Right lobe of liver (tissue), 6 donors: ENCODE results near the gene TMEM72. TPM values are rescaled to one million over a fixed set of nuclear protein-coding genes. Genes with fewer than 3 reads are reported as not detected.
A peak's percentile ranks its signal among the peaks of the same experiment; 100 is the strongest.

Source experiments
- ATAC-seq, 4 donors: fragments of 200-7000 bp; cut with Tn5 transposase; one replicate each; pipeline ENCODE4 v1.9.1; 2020; ENCODE audit warnings: mild to moderate bottlenecking in 4 of 4, moderate library complexity in 4 of 4
- DNase-seq, 3 donors: peaks; one replicate each; pipeline ENCODE4 v3.0.0-alpha.2; 2020
- H3K27ac ChIP-seq, 3 donors: fragments of 200-600 bp; one replicate each; pipeline ENCODE4 v1.8.0; 2022
- H3K27me3 ChIP-seq, 2 donors: fragments of 200-600 bp; one replicate each; pipeline ENCODE4 v1.8.0; 2022
- H3K36me3 ChIP-seq, 4 donors: fragments of 200-600 bp; sonication (generic) in 1 of 4; one replicate each; pipeline versions ENCODE4 v1.5.1 to v1.8.0; 2017 to 2022; ENCODE audit warnings: control low read depth in 1 of 4
- H3K4me1 ChIP-seq, 4 donors: fragments of 200-600 bp; sonication (generic) in 1 of 4; one replicate each; pipeline versions ENCODE4 v1.5.1 to v1.8.0; 2017 to 2022; ENCODE audit warnings: control low read depth in 1 of 4
- H3K4me3 ChIP-seq, 3 donors: fragments of 200-600 bp; one replicate each; pipeline ENCODE4 v1.8.0; 2022
- H3K9me3 ChIP-seq, 4 donors: fragments of 200-600 bp; sonication (generic) in 1 of 4; one replicate each; pipeline versions ENCODE4 v1.5.1 to v1.8.0; 2017 to 2022; ENCODE audit warnings: control low read depth in 1 of 4
- POLR2A ChIP-seq: fragments of 450-650 bp; IDR thresholded peaks from one replicate; pipeline ENCODE4 v1.6.1; 2017; ENCODE audit warnings: antibody characterized with exemption, mild to moderate bottlenecking
- WGBS: methylation state at CpG from one replicate; pipeline ENCODE4 v1.1.6; 2018; ENCODE audit warnings: low coverage, low lambda C conversion rate; ENCODE audit not compliant: insufficient coverage; ENCODE audit errors: missing lambda C conversion rate; 5-methylcytosine and 5-hydroxymethylcytosine counted together
- intact Hi-C, 2 donors: fragments of 100-400 bp; cut with DNase I; formaldehyde crosslinking; loops; one replicate each; pipeline versions ENCODE4 v1.11.2 to v1.14.1; 2022
- total RNA-seq, 6 experiments: library from RNA; depleted of rRNA in 2 of 6; stranded (reverse); fragments of >200 nt in 2 of 6; fragmentation: NEBNext Ultra II Directional in 3 of 6; extraction: Animal tissue kit (Norgen Biotek cat#: 25700) in 3 of 6; gene quantifications; one replicate each; pipeline versions ENCODE4 v1.1.0 to v1.2.4, GENCODE V29; 2016 to 2023
- TF ChIP-seq, protein P1 (sequence below), 4 donors: fragments of 200-600 bp in 3 of 4; fragments of 450-650 bp in 1 of 4; IDR thresholded peaks; one replicate each; pipeline versions ENCODE4 v1.5.1 to v1.8.0; 2016 to 2022; ENCODE audit warnings: antibody characterized with exemption in 4 of 4, mild to moderate bottlenecking in 2 of 4
- donor health status: DM: no; HTN: yes; CAD: no.
- donor health status: DM: no; HTN: no; CAD: no.
- donor health status: DM: no; HTN: no; CAD: no.
- donor health status: DM: no; HTN: yes; CAD: no.
- donor health status: DM: no; HTN: yes; CAD: no.

Gene TMEM72
- total RNA-seq, 6 experiments from 2014 or later = not detected

DNA sequence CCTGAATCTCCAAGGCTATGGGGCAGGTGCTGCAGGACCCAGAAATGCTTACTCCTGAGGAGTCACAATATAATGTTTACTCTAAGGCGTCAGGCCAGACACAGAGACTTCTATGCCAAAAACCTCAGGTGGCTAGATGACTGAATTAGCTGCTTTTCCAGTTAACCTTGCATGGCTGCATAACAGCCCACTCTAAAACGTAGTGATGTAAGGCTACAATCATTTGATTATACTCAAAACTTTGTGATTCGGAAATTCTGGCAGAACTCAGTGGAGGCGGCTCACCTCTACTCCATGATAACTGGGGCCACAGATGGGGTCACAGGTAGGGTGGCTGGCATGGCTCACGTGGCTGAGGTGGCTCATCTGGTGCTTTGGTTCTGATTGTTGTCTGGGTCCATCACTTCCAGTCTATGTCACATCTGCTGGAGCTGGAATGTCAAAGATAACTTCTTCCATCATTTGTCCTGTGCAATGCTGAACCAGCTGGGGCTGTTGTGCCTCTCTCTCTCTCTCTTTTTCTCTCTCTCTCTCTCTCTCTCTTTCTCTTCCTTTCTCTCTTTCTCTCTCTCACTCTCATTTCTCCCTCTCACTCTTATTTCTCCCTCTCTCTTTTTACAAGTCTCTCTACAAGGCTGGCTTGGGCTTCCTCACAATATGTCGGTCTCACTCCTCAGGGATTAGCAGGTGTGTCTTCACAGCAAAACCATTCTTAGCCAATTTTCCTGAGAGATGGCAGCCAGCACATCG, 11.8 kb downstream of the TMEM72 start:
- Histone ChIP-seq H3K4me1 (peaks cover 0 to 10% (median 3%) of the 10 kb centered on the region in 4 donors), H3K4me3 (no peak overlapping the region), H3K36me3 (no peaks in the 10 kb centered on the region), H3K27ac (no peak overlapping the region), H3K27me3 (no peaks in the 10 kb centered on the region), H3K9me3 (no peaks in the 10 kb centered on the region)
- intact Hi-C loops = no loop called here
- TF ChIP-seq, protein P1, sequence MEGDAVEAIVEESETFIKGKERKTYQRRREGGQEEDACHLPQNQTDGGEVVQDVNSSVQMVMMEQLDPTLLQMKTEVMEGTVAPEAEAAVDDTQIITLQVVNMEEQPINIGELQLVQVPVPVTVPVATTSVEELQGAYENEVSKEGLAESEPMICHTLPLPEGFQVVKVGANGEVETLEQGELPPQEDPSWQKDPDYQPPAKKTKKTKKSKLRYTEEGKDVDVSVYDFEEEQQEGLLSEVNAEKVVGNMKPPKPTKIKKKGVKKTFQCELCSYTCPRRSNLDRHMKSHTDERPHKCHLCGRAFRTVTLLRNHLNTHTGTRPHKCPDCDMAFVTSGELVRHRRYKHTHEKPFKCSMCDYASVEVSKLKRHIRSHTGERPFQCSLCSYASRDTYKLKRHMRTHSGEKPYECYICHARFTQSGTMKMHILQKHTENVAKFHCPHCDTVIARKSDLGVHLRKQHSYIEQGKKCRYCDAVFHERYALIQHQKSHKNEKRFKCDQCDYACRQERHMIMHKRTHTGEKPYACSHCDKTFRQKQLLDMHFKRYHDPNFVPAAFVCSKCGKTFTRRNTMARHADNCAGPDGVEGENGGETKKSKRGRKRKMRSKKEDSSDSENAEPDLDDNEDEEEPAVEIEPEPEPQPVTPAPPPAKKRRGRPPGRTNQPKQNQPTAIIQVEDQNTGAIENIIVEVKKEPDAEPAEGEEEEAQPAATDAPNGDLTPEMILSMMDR (IDR thresholded peaks at IDR 0.05) = no peak
- TF ChIP-seq POLR2A = no peak
- DNase-seq (no peak), ATAC-seq (no peak)
- WGBS = 65% methylated on average over 3 of the region's 7 CpGs

- DNase-seq (no peak), ATAC-seq (no peak)
- Histone ChIP-seq H3K9me3 (no peaks in the 10 kb centered on the region), H3K27me3 (no peaks in the 10 kb centered on the region), H3K27ac (no peak overlapping the region), H3K4me1 (peaks cover 0 to 10% (median 3%) of the 10 kb centered on the region in 4 donors), H3K4me3 (no peak overlapping the region), H3K36me3 (no peaks in the 10 kb centered on the region)
- TF ChIP-seq, protein P1 (IDR thresholded peaks at IDR 0.05) = no peak
- no peak for TF ChIP-seq POLR2A
- WGBS = 93% methylated on average over 2 of the region's 3 CpGs
- intact Hi-C loops = no loop called here
Observed at GRCh38 chr10:44923611-44924010, 12.5 kb downstream of the TMEM72 start.

DNA sequence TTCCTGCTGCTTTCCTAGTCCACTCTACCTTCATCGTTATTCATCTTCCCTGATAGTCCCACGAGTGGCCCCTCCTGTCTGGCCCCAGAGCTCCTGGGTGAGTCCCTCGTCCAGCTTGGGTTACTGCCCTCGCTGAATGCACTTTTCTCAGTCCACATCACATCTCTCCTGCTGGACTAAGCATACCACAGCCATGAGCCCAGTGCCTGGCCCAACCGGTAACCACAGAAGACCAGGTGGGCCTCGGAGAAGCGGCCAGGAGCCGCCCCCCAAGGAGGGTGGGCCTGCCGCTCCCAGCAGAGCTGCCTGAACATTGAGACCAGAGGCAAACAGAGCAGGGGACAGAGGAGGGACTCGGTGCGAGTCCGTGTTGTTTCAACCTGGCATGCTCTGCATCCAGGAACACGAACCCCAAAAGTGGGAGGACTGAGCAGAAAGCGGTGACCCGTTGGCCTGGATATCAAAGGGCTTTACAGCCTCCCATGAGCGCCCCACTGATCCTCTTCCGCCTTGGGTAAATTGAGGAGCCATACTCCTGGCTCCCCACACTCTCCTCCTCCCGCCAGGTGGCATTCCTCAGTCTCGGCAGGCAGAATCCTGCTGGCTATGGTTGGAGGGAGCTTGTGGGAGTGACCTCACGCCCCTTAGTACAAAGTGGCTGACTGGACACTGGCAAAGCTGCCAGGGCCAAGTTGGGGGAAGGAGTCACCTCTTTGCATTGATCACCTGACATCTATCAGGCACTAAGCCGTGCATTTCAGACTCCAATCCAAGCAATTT, 13.3 kb downstream of the TMEM72 start:
- intact Hi-C loops = no loop called here
- Histone ChIP-seq H3K4me1 (peaks cover 0 to 10% (median 3%) of the 10 kb centered on the region in 4 donors), H3K36me3 (no peaks in the 10 kb centered on the region), H3K27ac (no peak overlapping the region), H3K27me3 (no peaks in the 10 kb centered on the region), H3K4me3 (no peak overlapping the region), H3K9me3 (no peaks in the 10 kb centered on the region)
- no peak for ATAC-seq
- 90% methylated on average over 12 of the region's 21 CpGs for WGBS
- DNase-seq = peak in 1 of 3 donors; percentile 32
- TF ChIP-seq, protein P1 (IDR thresholded peaks at IDR 0.05) = no peak
- no peak for TF ChIP-seq POLR2A

DNA sequence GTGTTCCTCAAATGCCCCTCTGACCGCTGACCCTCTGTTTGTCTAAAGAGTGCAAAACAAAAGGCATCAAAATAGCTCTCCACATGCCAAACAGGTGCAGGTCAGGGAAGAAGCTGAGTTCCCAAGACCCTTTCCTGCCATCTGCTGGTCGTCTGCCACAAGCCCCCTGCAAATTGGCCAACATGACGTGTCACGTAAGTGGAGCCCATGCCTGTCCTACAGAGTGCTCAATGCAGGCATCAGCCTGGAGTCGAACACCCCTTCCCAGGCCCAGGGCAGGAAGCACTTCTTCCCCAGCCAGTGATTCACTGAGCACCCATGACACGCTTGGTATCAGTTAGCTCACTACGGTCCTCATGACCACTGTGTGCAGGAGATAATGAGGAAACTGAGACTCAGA, 14.1 kb downstream of the TMEM72 start:
- peak in 1 of 3 donors; percentile 28 for DNase-seq
- 50% methylated on average over 7 of the region's 7 CpGs for WGBS
- Histone ChIP-seq H3K9me3 (no peaks in the 10 kb centered on the region), H3K36me3 (no peaks in the 10 kb centered on the region), H3K4me1 (peaks cover 0 to 10% (median 3%) of the 10 kb centered on the region in 4 donors), H3K4me3 (no peak overlapping the region), H3K27me3 (no peaks in the 10 kb centered on the region), H3K27ac (no peak overlapping the region)
- intact Hi-C loops = no loop called here
- no peak for ATAC-seq
- no peak for TF ChIP-seq POLR2A
- TF ChIP-seq, protein P1 (IDR thresholded peaks at IDR 0.05) = peak in 1 of 4 donors; percentile 23
